ENCODE measurements around the gene TFR2. TPM values are rescaled to one million over a fixed set of nuclear protein-coding genes. Genes with fewer than 3 reads are reported as not detected.

Gene TFR2
- total and polyA plus RNA-seq, 2 donors (not counting 3 experiments of a cell fraction or from before 2014, with no cell fraction given), result 0.37 to 0.60 TPM

DNA sequence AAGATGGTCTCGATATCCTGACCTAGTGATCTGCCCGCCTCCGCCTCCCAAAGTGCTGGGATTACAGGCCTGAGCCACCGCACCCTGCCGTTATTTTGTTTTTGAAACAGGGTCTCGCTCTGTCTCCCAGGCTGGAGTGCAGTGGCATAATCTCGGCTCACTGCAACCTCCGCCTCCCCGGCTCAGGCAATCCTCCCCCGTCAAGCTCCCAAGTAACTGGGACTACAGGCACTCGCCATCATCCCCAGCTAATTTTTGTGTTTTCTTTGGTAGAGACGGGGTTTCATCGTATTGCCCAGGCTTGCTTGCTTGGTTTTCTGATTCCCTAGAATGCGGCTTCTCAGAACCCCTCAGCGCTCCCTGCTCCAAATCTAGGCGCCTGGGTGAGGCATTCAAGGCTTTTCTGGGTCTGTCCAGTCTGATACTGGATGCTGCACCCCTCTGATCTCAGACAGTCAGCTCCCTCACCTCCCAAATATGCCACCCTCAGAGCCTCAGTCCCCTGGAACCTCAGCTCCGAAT, 1.3 kb downstream of the TFR2 start:
- intact Hi-C loops (cut with micrococcal nuclease) (no loop called here), dilution Hi-C loops (cut with MboI; ENCODE audit: extremely low pct_ligation_motif_present, low sequenced_read_pairs) (no loop called here)
- FAIRE-seq (no peak), DNase-seq (ENCODE audit: low read depth, low spot score) (no peak)
- Histone ChIP-seq H2AFZ (ENCODE audit: low read depth, low read length) (no peak overlapping the region), H4K20me1 (replicated peaks; ENCODE audit: control insufficient read depth, extremely low read depth, insufficient read depth, low read length) (no peaks in the 10 kb centered on the region), H3K27ac (ENCODE audit: insufficient read depth, low read depth, low read length) (no peak overlapping the region), H3K79me2 (ENCODE audit: control insufficient read depth, insufficient read depth, low read length) (no peaks in the 10 kb centered on the region), H3K4me2 (ENCODE audit: insufficient read depth, low read length) (no peak overlapping the region), H3K9ac (replicated peaks; ENCODE audit: extremely low read depth, insufficient read depth, low read length) (no peak overlapping the region), H3K4me1 (ENCODE audit: control insufficient read depth, extremely low read depth, insufficient read depth, low read length) (no peaks in the 10 kb centered on the region), H3K4me3 (replicated peaks in 1 of 3; ENCODE audit: insufficient read depth in 1 of 3, low read depth in 1 of 3, low read length in 3 of 3) (no peak overlapping the region), H3K36me3 (ENCODE audit: control insufficient read depth in 2 of 2, extremely low read depth in 1 of 2, insufficient read depth in 2 of 2, low read length in 2 of 2) (no peaks in the 10 kb centered on the region), H3K27me3 (ENCODE audit: control insufficient read depth in 2 of 2, insufficient read depth in 2 of 2, low read length in 2 of 2) (peaks cover 0 to 4% of the 10 kb centered on the region in 2 experiments), H3K9me1 (replicated peaks; ENCODE audit: control insufficient read depth, extremely low read depth, insufficient read depth, low read length) (no peaks in the 10 kb centered on the region), H3K9me3 (replicated peaks; ENCODE audit: control insufficient read depth, insufficient read depth, low read length) (no peaks in the 10 kb centered on the region)
- no peak for TF ChIP-seq MYC (IDR thresholded peaks at IDR 0.05; ENCODE audit: low read depth, low read length)
- TF ChIP-seq GATA2 (IDR thresholded peaks at IDR 0.05; ENCODE audit: insufficient read depth, insufficient read length, low read depth, low read length), result no peak
- TF ChIP-seq JUN (IDR thresholded peaks at IDR 0.05; ENCODE audit: borderline replicate concordance, insufficient read depth, insufficient read length, low read depth), result no peak
- TF ChIP-seq, protein P1, sequence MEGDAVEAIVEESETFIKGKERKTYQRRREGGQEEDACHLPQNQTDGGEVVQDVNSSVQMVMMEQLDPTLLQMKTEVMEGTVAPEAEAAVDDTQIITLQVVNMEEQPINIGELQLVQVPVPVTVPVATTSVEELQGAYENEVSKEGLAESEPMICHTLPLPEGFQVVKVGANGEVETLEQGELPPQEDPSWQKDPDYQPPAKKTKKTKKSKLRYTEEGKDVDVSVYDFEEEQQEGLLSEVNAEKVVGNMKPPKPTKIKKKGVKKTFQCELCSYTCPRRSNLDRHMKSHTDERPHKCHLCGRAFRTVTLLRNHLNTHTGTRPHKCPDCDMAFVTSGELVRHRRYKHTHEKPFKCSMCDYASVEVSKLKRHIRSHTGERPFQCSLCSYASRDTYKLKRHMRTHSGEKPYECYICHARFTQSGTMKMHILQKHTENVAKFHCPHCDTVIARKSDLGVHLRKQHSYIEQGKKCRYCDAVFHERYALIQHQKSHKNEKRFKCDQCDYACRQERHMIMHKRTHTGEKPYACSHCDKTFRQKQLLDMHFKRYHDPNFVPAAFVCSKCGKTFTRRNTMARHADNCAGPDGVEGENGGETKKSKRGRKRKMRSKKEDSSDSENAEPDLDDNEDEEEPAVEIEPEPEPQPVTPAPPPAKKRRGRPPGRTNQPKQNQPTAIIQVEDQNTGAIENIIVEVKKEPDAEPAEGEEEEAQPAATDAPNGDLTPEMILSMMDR (IDR thresholded peaks at IDR 0.05; ENCODE audit: extremely low read depth in 1 of 2, insufficient read depth in 1 of 2, low read depth in 1 of 2, low read length in 2 of 2), result no peak
- no peak for TF ChIP-seq POLR2AphosphoS5 (IDR thresholded peaks at IDR 0.05; ENCODE audit: insufficient read depth, low read depth, low read length)
- no peak for TF ChIP-seq POLR2A (IDR thresholded peaks at IDR 0.05; ENCODE audit: low read depth, low read length)
- TF ChIP-seq, protein P2, sequence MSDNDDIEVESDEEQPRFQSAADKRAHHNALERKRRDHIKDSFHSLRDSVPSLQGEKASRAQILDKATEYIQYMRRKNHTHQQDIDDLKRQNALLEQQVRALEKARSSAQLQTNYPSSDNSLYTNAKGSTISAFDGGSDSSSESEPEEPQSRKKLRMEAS (IDR thresholded peaks at IDR 0.05; ENCODE audit: insufficient read depth, insufficient read length), result no peak
- TF ChIP-seq FOS (IDR thresholded peaks at IDR 0.05; ENCODE audit: borderline replicate concordance, insufficient read depth, low read length), result no peak
- TF ChIP-seq EZH2 (IDR thresholded peaks at IDR 0.05; ENCODE audit: borderline replicate concordance, low read depth, low read length, severe bottlenecking), result no peak
- ChIA-PET CTCF (interaction anchor here (0.8 to 1.9 kb wide), 2 partner anchors 11 to 38 kb away, joined by 3 to 8 read pairs; partner anchors contain the start of gene PCOLCE), POLR2A (no interaction called here)
- no TSS peak for BruUV-seq (replicated peaks)
